Stomach (tissue), 9 donors: ENCODE data around the gene SVOP. TPM values are rescaled to one million over a fixed set of nuclear protein-coding genes. Genes with fewer than 3 reads are reported as not detected.

Experiments used
- DNase-seq, 2 donors: peaks; one replicate each; pipeline versions ENCODE4 v3.0.0 to v3.0.0-alpha.2; 2013 to 2019
- H3K27ac ChIP-seq, 5 donors: fragments of 200-600 bp in 4 of 5; sonication (generic) in 4 of 5; one replicate each; pipeline ENCODE4 v1.5.1; 2013 to 2019; ENCODE audit warnings: mild to moderate bottlenecking in 1 of 5, moderate library complexity in 1 of 5
- H3K27me3 ChIP-seq, 3 donors: fragments of 200-600 bp; sonication (generic); one replicate each; pipeline ENCODE4 v1.5.1; 2017 to 2019; ENCODE audit warnings: mixed run types in 1 of 3
- H3K36me3 ChIP-seq, 4 donors: fragments of 200-600 bp; sonication (generic); 1 replicate in 3 of 4; 2 replicates in 1 of 4; pipeline ENCODE4 v1.5.1; 2016 to 2019
- H3K4me1 ChIP-seq, 4 donors: fragments of 200-600 bp; sonication (generic); one replicate each; pipeline ENCODE4 v1.5.1; 2016 to 2019
- H3K4me3 ChIP-seq, 4 donors: fragments of 200-600 bp; sonication (generic) in 3 of 4; one replicate each; pipeline ENCODE4 v1.5.1; 2016 to 2019; ENCODE audit warnings: mild to moderate bottlenecking in 1 of 4
- H3K9me3 ChIP-seq, 4 donors: fragments of 200-600 bp; sonication (generic); one replicate each; pipeline ENCODE4 v1.5.1; 2016 to 2019
- CTCF ChIP-seq, 7 experiments: fragments of 450-650 bp in 4 of 7; fragments of 200-600 bp in 3 of 7; sonication (generic) in 3 of 7; IDR thresholded peaks; one replicate each; pipeline ENCODE4 v1.5.1; 2016 to 2019; ENCODE audit warnings: antibody characterized with exemption in 7 of 7, control low read depth in 2 of 7, mild to moderate bottlenecking in 1 of 7
- EP300 ChIP-seq: sonication (generic); formaldehyde crosslinking; IDR thresholded peaks from one replicate; pipeline ENCODE4 v1.6.1; 2017; ENCODE audit warnings: antibody characterized with exemption
- POLR2A ChIP-seq, 4 donors: fragments of 450-650 bp; IDR thresholded peaks; one replicate each; pipeline ENCODE4 v1.6.1; 2016; ENCODE audit warnings: antibody characterized with exemption in 4 of 4, control low read depth in 2 of 4, mild to moderate bottlenecking in 1 of 4, moderate library complexity in 1 of 4
- POLR2AphosphoS5 ChIP-seq, 3 donors: sonication (generic); formaldehyde crosslinking; IDR thresholded peaks; one replicate each; pipeline ENCODE4 v1.6.1; 2016; ENCODE audit warnings: antibody characterized with exemption in 3 of 3
- WGBS, 5 donors: extraction: QIAGEN DNeasy Blood & Tissue Kit in 3 of 5; methylation state at CpG; one replicate each; pipeline versions ENCODE4 v1.1.5 to v1.1.7; 2013 to 2018; 5-methylcytosine and 5-hydroxymethylcytosine counted together
- intact Hi-C: fragments of 100-400 bp; cut with DNase I; formaldehyde crosslinking; loops from one replicate; pipeline ENCODE4 v1.15.1; 2023; ENCODE audit warnings: low total_unique reads
- polyA plus RNA-seq, 3 donors: library from polyadenylated mRNA; stranded (reverse); fragments of 200-250 nt; gene quantifications; one replicate each; pipeline ENCODE4 v1.2.3, GENCODE V29; 2013
- total RNA-seq, 5 donors: library from RNA; depleted of rRNA; stranded (reverse); fragments of >200 nt; gene quantifications; one replicate each; pipeline versions ENCODE4 v1.1.0 to v1.2.3, GENCODE V29; 2014 to 2016
- donor health status: healthy with polysubstance abuse.
- donor health status: Bipolar disorder and iron deficiency.
- donor health status: healthy.

The SVOP gene
- total and polyA plus RNA-seq, 8 donors: 0.08 to 2.0 (median 0.37) TPM; not detected in 3

- 75 to 87% (median 83%) methylated on average over 1 of the region's 1 CpG for WGBS, 5 donors
- intact Hi-C loops: no loop called here
- H3K36me3 ChIP-seq: no peaks in the 10 kb centered on the region
- H3K4me1 ChIP-seq: no peaks in the 10 kb centered on the region
- peak in 1 of 2 donors; percentile 5 for DNase-seq
- H3K4me3 ChIP-seq: no peak overlapping the region
- no peak for TF ChIP-seq EP300
- TF ChIP-seq POLR2A (IDR thresholded peaks at IDR 0.05): no peak
- TF ChIP-seq CTCF (IDR thresholded peaks at IDR 0.05): no peak
- no peak for TF ChIP-seq POLR2AphosphoS5 (IDR thresholded peaks at IDR 0.05)
- no peaks in the 10 kb centered on the region for H3K9me3 ChIP-seq
- no peak overlapping the region for H3K27ac ChIP-seq
- no peaks in the 10 kb centered on the region for H3K27me3 ChIP-seq
These were observed 37.6 kb downstream of the SVOP start for GRCh38 chr12:108983227-108983626.

- Histone ChIP-seq H3K27ac (no peak overlapping the region), H3K27me3 (no peaks in the 10 kb centered on the region), H3K4me1 (no peaks in the 10 kb centered on the region), H3K36me3 (no peaks in the 10 kb centered on the region), H3K9me3 (no peaks in the 10 kb centered on the region), H3K4me3 (no peak overlapping the region)
- no peak for DNase-seq
- intact Hi-C loops: no loop called here
- TF ChIP-seq EP300 (no peak), POLR2A (IDR thresholded peaks at IDR 0.05) (no peak), CTCF (IDR thresholded peaks at IDR 0.05) (no peak), POLR2AphosphoS5 (IDR thresholded peaks at IDR 0.05) (no peak)
These were observed 38.1 kb downstream of the SVOP start for GRCh38 chr12:108982621-108983219.

- WGBS, 5 donors: 80 to 95% (median 93%) methylated on average over 4 of the region's 4 CpGs
These were observed 39.0 kb downstream of the SVOP start for GRCh38 chr12:108981835-108982234.

GRCh38 chr12:108980831-108981618 is 39.8 kb downstream of the SVOP start:
- DNase-seq: no peak
- intact Hi-C loops: no loop called here
- WGBS, 5 donors: 51 to 67% (median 60%) methylated on average over 8 to 9 of the region's 9 CpGs

More at GRCh38 chr12:108981835-108982234, 39.0 kb downstream of the SVOP start:
- intact Hi-C loops: no loop called here
- H3K4me3 ChIP-seq: no peak overlapping the region
- peaks cover 0 to 6% (median 0%) of the 10 kb centered on the region in 3 donors for H3K27me3 ChIP-seq
- H3K4me1 ChIP-seq: no peaks in the 10 kb centered on the region
- no peaks in the 10 kb centered on the region for H3K9me3 ChIP-seq
- H3K36me3 ChIP-seq: no peaks in the 10 kb centered on the region
- H3K27ac ChIP-seq: no peak overlapping the region
- no peak for TF ChIP-seq EP300
- no peak for TF ChIP-seq CTCF (IDR thresholded peaks at IDR 0.05)
- TF ChIP-seq POLR2AphosphoS5 (IDR thresholded peaks at IDR 0.05): no peak
- no peak for TF ChIP-seq POLR2A (IDR thresholded peaks at IDR 0.05)
- DNase-seq: no peak

More at GRCh38 chr12:108980831-108981618, 39.8 kb downstream of the SVOP start:
- H3K27ac ChIP-seq: no peak overlapping the region
- no peaks in the 10 kb centered on the region for H3K9me3 ChIP-seq
- no peaks in the 10 kb centered on the region for H3K4me1 ChIP-seq
- TF ChIP-seq CTCF (IDR thresholded peaks at IDR 0.05): no peak
- TF ChIP-seq EP300: no peak
- TF ChIP-seq POLR2AphosphoS5 (IDR thresholded peaks at IDR 0.05): no peak
- peaks cover 0 to 9% (median 0%) of the 10 kb centered on the region in 3 donors for H3K27me3 ChIP-seq
- H3K4me3 ChIP-seq: no peak overlapping the region
- H3K36me3 ChIP-seq: no peaks in the 10 kb centered on the region
